NB4 (cell line): ENCODE measurements around the gene BCAS3.

Experiments
- CTCF ChIP-seq: IDR thresholded peaks from one replicate; pipeline ENCODE4 v1.5.1; 2012; ENCODE audit warnings: low read depth, low read length
- POLR2A ChIP-seq: IDR thresholded peaks from 2 replicates; pipeline ENCODE4 v1.6.1; 2011; ENCODE audit warnings: mild to moderate bottlenecking; ENCODE audit not compliant: insufficient read length; ENCODE audit errors: extremely low read depth

GRCh38 chr17:60769327-60769726 is 91.7 kb downstream of the BCAS3 start:
- TF ChIP-seq POLR2A, result no peak
- no peak for TF ChIP-seq CTCF
